Esophagus mucosa (tissue), 1 donor: ENCODE data around the gene NLGN2. TPM values are rescaled to one million over a fixed set of nuclear protein-coding genes. Genes with fewer than 3 reads are reported as not detected.

Experiments
- ATAC-seq: fragments of 200-7000 bp; cut with Tn5 transposase; one replicate; pipeline ENCODE4 v1.9.1; 2020
- total RNA-seq: library from RNA; stranded (reverse); gene quantifications from one replicate; pipeline ENCODE4 v1.2.4, GENCODE V29; 2023
- donor health status: DM: yes; HTN: yes; CAD: no.

NLGN2 gene
- total RNA-seq, 1 donor from 2014 or later: 3.0 TPM

DNA sequence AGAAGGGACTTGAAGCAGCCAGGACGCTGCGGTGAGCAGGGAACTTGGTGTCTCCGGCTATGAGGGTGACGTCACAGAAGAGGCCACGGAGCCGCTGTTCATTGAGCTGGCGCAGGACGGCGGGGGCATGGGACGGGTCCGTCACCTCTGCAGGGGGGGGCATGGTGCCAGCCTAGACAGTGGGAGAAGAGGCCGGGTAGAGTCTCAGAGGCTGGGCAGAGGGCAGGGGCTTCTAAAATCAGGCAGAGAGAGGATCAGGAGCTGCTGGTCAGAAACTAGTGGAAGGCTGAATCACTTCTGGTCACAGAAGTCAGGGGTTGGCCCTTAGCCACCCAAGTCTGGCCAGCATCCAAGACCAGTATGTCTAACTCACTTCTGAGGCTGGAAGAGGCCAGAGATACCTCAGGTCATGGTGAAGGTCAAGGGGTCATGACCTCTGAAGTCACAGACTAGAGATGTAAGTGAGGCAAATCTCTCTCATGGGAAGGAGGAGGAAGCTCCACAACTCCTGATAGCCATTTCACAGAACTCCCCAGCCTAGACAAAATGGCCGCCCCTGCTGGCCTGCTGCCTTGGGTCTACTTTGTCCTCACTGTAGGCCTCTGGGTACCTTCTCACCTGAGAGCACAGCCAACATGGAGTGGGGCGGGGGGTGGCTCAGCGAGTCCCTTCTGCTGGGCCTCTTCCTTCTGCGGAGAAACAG is 59.1 kb downstream of the NLGN2 start:
- ATAC-seq: no peak

GRCh38 chr17:7467498-7467897 is 59.9 kb downstream of the NLGN2 start:
- no peak for ATAC-seq

GRCh38 chr17:7468290-7468689 is 60.6 kb downstream of the NLGN2 start:
- no peak for ATAC-seq

DNA sequence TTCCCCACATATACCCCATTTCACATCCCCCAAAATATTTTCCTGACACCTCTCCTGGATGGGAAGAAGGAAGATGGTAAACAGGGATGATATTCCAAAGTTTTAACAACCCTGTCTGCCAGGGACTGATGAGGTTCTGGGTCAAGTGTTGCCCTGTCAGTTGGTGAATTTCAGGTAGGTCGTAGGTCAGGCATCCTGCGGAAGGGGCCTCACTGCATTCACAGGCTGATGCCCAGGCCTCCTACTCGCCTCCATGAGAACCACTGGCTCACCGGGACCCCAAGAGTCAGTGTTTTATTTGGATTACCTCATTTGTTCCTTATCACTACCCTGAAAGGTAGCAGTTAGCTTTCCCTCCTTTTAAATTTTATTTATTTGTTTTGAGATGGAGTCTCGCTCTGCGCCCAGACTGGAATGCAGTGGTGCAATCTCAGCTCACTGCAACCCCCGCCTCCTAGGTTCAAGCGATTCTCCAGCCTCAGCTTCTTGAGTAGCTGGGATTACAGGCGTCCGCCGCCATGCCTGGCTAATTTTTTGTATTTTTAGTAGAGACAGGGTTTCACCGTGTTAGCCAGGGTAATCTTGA is 61.3 kb downstream of the NLGN2 start:
- ATAC-seq: no peak

Other genes starting within 250 kb of the NLGN2 start
- gene ASGR1, start 228.5 kb upstream of the NLGN2 start, total RNA-seq: 1.00 TPM
- 3.1 TPM for gene DLG4, start 188.0 kb upstream of the NLGN2 start, total RNA-seq
- 311 TPM for gene ACADVL, start 187.9 kb upstream of the NLGN2 start, total RNA-seq
- 32.7 TPM for gene DVL2, start 173.3 kb upstream of the NLGN2 start, total RNA-seq
- gene PHF23, start 168.4 kb upstream of the NLGN2 start, total RNA-seq: 33.6 TPM
- gene GABARAP, start 165.4 kb upstream of the NLGN2 start, total RNA-seq: 268 TPM
- gene CTDNEP1, start 156.1 kb upstream of the NLGN2 start, total RNA-seq: 87.6 TPM
- gene ELP5, start 155.6 kb upstream of the NLGN2 start, total RNA-seq: 40.3 TPM
- 279 TPM for gene CLDN7, start 145.4 kb upstream of the NLGN2 start, total RNA-seq
- 0.68 TPM for gene SLC2A4, start 126.1 kb upstream of the NLGN2 start, total RNA-seq
- gene YBX2, start 113.2 kb upstream of the NLGN2 start, total RNA-seq: 0.96 TPM
- 623 TPM for gene EIF5A, start 100.2 kb upstream of the NLGN2 start, total RNA-seq
- 38.9 TPM for gene GPS2, start 92.5 kb upstream of the NLGN2 start, total RNA-seq
- 13.5 TPM for gene NEURL4, start 78.5 kb upstream of the NLGN2 start, total RNA-seq
- gene ACAP1, start 71.3 kb upstream of the NLGN2 start, total RNA-seq: 3.8 TPM
- gene KCTD11, start 55.7 kb upstream of the NLGN2 start, total RNA-seq: 32.9 TPM
- gene TMEM95, start 52.7 kb upstream of the NLGN2 start, total RNA-seq: not detected
- gene TNK1, start 26.8 kb upstream of the NLGN2 start, total RNA-seq: 6.1 TPM
- gene PLSCR3, start 13.3 kb upstream of the NLGN2 start, total RNA-seq: 23.1 TPM
- gene TMEM256, start 3.7 kb upstream of the NLGN2 start, total RNA-seq: 92.8 TPM
- gene SPEM1, start 12.5 kb downstream of the NLGN2 start, total RNA-seq: not detected
- not detected for gene SPEM2, start 17.8 kb downstream of the NLGN2 start, total RNA-seq
- gene SPEM3, start 21.0 kb downstream of the NLGN2 start, total RNA-seq: not detected
- 8.2 TPM for gene TMEM102, start 27.6 kb downstream of the NLGN2 start, total RNA-seq
- 8.6 TPM for gene FGF11, start 31.7 kb downstream of the NLGN2 start, total RNA-seq
- 4.9 TPM for gene CHRNB1, start 37.2 kb downstream of the NLGN2 start, total RNA-seq
- gene ZBTB4, start 71.8 kb downstream of the NLGN2 start, total RNA-seq: 21.0 TPM
- not detected for gene SLC35G6, start 73.6 kb downstream of the NLGN2 start, total RNA-seq
- 116 TPM for gene POLR2A, start 76.5 kb downstream of the NLGN2 start, total RNA-seq
- 2.7 TPM for gene TNFSF12, start 141.2 kb downstream of the NLGN2 start, total RNA-seq
- 6.4 TPM for gene TNFSF13, start 150.9 kb downstream of the NLGN2 start, total RNA-seq
- 34.5 TPM for gene SENP3, start 154.1 kb downstream of the NLGN2 start, total RNA-seq
- 61.3 TPM for gene CD68, start 171.8 kb downstream of the NLGN2 start, total RNA-seq
- 36.7 TPM for gene MPDU1, start 176.0 kb downstream of the NLGN2 start, total RNA-seq
- gene SOX15, start 182.2 kb downstream of the NLGN2 start, total RNA-seq: 74.0 TPM
- gene FXR2, start 207.1 kb downstream of the NLGN2 start, total RNA-seq: 17.0 TPM
- 35.7 TPM for gene SAT2, start 220.0 kb downstream of the NLGN2 start, total RNA-seq
- gene SHBG, start 222.3 kb downstream of the NLGN2 start, total RNA-seq: 0.48 TPM
- 0.36 TPM for gene ATP1B2, start 243.1 kb downstream of the NLGN2 start, total RNA-seq